NCI-H2227 (cell line): Measurements from ENCODE around the gene ABCA13.

Experiments used
- DNase-seq: peaks from one replicate; lab custom pipeline; 2025; ENCODE audit not compliant: unreplicated experiment; lab: John Stamatoyannopoulos, UW

The ABCA13 gene

GRCh38 chr7:48424731-48425130 lies 253.5 kb downstream of the ABCA13 start:
- no peak for DNase-seq

DNA sequence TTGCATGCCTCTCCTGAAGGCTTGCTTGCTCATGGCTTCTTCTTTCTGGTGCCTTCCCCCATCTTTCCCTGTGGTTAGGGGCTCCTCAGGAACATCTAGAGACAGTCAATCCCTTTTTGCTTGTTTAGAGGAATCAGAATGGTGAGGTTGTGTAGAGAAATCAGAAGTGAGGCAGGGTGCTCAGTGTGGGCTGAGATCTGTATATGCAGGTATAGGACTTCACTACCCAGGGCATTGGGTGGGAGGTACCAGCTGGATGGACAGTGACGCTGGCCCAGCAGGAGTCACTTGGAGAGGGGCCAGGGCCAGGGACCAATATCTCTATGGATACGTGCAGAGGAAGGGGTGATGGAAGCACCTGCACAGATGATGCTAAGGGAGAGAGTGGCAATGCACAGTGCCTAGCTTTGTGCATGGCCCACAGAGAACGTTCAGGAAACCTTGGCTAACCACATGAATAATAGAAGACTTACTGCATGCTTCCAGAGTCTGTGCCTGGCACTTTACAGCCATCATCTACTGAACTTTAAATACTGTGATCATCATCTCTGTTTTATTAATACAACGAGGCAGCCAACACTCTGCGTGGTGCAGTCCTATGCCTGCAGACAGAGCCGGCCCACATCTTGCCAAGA lies 255.2 kb downstream of the ABCA13 start:
- no peak for DNase-seq

DNA sequence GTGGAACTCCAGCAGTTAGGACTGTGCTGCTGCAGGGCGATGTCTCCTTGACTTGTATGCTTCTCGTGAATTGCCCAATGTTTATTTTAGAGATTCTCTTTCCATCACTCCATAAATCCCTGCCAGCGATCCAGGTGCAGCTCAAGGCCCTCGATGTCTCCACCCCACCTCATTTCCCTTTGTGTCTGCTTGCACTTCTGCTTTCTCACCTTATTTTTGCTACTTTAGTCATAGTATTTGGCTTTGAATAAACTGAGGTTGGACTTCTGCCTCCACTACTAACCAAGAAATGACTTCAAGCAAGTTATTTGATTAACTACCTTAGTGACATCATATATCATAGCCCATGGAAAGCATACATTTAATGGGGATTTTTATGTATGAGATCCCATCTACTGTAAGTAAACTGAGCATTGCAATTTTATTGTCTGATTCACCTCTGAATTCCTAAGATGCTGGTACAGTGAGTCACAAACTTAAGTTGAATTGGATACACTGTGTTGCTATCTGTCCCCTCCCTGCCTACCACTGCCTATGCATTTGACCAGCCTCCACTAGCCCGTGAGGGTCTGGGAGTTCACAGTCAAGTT lies 255.8 kb downstream of the ABCA13 start:
- DNase-seq: no peak

DNA sequence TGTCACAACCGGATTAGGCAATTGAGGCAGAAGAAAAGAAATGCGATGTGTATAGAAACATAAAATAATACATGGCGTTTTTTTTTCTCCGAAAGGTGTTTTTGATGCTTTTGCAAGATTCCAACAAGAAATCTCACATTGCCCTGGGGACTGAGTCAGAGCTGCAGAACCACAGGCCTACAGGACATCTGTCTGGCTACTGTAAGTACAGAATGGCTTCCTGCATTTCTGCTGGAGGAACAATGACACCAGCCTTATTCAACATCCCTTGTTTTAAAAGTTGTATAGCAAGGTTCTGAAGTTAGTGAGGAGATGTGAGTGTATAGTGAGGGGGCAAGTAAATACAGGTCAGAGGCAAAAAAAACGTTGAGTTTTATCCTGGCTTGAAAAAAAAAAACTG lies 256.4 kb downstream of the ABCA13 start:
- DNase-seq: no peak

DNA sequence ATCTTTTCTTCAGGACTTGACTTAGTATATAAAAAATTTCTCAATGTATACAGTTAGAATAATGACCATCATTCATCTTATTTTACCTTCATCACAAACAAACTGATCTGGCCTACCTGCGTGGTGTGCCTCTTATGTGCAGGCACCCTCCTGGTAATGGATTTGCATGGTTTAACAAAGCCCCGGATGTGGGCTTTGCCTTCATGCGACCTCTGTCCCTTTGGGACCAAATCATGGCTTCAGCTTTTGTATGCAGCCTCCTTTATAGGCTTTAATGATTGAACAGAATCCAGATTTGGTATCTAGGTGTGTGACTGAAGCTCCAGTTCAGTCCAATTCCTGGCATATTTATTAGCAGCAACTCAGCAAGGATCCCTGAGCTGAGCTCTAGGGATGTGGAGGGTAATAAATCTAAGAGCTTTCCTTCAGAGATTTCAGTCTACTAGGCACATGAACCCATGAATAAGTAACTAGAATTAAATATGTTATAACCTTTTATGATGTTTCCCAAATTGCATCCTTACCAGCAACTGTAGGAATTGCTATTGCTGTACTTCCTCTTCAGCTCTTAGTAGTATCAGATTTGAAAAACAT lies 256.9 kb downstream of the ABCA13 start:
- no peak for DNase-seq

DNA sequence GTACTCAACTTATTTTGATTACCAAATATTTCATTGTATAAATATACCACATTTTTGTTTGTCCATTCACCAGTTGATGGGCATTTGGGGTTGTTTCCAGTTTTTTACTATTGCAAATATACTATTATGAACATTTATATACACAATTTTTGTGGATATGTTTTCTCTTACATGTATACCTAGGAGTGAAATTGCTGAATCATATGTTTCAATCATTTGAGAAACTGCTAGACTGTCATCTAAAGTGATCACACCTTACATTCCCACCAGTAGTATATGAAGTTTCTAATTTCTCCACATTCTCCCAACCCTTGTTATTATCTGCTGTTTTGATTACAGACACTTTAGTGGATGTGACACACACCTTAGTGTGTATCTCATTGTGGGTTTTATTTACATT lies 257.9 kb downstream of the ABCA13 start:
- DNase-seq: no peak

DNA sequence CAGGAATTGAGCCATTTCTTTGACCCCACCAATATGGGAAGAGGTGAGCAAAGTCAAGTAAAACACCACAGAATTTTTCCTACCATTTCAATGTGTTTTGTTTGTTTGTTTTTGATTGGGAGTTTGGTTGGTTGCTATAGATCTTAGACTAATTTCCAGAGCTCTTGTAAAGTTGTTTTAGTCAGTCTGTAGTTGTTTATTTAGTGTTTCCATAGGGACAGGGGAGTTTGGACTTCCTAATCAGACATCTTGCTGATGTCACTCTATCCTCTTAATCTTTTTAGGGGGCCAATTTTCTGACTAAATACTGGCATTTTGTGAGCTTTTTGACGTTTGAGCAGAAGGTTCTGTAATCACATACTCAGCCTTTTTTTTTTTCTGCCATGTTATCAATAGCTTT lies 266.9 kb downstream of the ABCA13 start:
- no peak for DNase-seq

- DNase-seq: no peak
Measured at GRCh38 chr7:48441848-48442492, 270.7 kb downstream of the ABCA13 start.

DNA sequence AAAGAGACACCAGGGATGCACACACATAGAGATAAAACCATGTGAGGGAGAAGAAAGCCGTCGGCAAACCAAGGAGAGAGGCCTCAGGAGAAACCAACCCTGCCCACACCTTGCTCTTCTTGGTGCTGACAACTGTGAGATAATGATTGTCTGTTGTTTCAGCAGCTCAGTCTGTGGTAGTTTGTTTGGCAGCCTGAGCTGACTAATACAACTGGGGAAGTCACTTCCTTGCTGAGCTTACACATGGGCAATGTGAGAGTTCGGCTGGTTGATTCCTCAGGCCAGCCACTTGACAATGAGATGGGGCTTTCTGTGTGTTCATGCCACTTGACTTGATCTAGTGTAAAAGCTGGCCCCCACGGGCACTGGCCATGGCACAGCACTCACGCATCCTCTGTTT lies 271.8 kb downstream of the ABCA13 start:
- DNase-seq: no peak

- no peak for DNase-seq
Measured at GRCh38 chr7:48446721-48447120, 275.5 kb downstream of the ABCA13 start.

- no peak for DNase-seq
Measured at GRCh38 chr7:48452218-48452617, 281.0 kb downstream of the ABCA13 start.

DNA sequence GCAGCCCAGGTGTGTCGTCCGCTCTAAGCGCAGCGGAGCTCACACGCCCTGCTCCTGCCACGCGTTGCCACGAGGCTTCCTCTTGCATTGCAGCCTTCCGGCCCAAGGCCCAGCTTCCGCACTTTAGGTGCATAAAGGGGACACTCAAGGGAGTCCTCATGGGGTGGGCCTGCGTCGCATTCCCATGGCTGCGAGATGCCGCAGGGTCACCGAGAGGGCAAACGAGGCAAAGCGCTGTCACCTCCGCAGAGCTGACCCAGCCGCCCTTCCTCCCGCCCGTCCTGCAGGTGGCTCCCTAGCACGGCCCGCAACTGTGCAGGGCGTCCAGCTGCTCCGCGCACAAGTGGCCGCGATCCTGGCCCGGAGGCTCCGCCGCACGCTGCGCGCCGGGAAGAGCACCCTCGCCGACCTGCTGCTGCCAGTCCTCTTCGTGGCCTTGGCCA lies 283.5 kb downstream of the ABCA13 start:
- DNase-seq: no peak

DNA sequence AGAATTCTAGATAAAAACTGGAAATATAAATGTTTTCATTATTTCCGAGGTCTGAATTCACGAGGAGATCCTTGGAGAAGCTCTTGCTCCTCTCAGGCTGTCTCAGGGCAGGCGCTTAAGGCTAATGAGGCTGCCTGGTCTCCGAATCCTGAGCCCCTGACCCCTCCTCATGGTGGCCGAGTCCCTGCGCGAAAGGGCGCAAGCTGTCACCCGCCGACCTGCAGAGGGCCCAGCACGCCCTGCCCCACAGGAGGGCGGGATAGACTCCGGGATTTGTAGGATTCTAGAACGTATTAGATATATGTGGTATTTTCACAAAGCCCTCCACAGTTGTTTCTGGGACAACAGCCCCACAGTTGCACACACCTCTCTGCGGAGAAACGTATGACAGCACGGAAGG lies 284.1 kb downstream of the ABCA13 start:
- no peak for DNase-seq

DNA sequence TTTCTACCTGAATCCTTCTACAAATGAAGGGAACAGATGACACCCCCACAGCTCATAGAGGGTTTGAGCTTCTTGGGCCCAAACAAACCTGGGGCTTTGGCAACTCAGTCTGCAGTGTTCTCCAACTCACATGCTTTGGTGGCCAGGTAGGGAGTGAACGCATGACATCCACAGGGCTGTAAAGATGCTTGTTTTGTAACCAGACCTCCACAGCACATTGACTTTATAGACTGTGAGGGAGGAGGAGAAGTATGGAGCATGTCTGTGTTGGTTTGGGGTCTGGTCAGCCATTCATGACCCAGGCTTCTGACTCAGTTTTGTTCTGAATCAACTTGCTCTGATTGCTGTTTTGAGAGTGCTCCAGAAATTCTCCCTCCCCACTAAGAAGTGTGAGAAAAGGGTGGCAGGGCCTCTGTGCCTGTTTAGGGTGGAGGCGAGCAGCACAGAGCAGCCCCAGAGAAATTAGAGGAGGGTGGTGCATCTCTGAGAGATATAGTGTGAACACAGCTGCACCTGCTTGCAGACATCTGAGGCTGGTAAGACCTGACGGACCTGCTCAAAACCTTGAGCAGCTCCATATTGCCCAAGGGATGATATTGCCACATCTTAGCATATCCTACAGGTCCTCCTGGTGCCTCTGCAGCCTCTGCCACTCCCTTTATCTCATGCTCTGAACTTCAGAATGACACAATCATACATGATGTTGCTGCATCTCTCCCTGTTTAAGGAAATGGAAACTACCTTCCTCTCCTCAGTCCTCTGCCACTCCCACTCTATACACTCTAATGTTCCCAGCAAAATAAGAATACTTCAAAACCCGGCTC lies 287.7 kb downstream of the ABCA13 start:
- DNase-seq: no peak

DNA sequence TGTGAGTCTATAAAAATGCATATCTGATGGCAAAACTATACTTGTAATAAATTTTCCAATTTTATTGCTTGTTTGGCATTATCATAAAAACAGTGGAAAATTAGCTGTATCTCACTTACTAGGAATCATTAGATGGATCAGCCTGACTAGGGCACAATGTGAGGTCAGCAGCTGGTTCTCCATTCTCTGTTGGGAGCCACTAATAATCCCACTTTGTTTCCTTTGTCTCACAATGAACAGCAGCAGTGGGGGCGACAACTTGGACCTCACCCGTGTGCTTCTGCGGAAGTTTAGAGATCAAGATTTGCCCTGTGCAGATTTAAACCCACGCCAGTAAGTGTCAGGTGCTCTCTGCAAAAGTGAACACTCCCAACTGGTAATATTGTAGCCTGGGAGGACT lies 295.5 kb downstream of the ABCA13 start:
- DNase-seq: no peak

DNA sequence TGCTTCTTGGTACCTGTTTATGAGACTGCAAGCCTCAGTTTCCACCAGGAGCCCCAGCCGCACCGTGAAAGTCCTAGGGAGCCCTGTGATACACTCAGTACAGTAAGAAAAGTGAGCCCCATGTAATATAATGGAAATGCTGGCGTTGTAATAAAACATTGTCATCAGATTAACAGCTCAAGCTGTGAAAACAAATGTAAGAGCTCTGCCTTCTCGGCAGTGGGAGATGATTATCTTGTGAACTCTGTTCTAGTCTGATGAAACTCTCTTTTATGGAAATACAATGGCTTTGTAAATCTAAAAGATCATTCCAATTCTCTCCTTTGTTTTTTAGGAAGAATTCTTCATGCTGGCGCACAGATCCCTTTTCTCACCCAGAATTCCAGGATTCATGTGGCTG lies 299.9 kb downstream of the ABCA13 start:
- no peak for DNase-seq

DNA sequence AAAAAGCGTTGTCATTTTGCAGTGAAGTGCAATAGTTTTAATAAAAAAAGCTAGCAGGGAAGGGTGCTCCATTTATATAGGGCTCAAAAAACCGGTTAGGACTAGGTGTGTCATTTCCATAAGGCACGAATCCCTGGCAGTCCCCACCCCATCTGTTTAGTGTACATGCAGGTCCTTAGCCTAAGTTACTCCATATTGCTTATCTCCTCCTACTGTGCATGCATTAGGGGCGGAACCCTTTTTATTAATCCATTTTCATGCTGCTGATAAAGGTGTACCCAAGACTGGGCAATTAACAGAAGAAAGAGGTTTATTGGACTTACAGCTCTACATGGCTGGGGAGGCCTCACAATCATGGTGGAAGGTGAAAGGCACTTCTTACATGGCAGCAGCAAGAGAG lies 301.4 kb downstream of the ABCA13 start:
- DNase-seq: no peak

- DNase-seq: no peak
Measured at GRCh38 chr7:48473205-48473865, 302.1 kb downstream of the ABCA13 start.

DNA sequence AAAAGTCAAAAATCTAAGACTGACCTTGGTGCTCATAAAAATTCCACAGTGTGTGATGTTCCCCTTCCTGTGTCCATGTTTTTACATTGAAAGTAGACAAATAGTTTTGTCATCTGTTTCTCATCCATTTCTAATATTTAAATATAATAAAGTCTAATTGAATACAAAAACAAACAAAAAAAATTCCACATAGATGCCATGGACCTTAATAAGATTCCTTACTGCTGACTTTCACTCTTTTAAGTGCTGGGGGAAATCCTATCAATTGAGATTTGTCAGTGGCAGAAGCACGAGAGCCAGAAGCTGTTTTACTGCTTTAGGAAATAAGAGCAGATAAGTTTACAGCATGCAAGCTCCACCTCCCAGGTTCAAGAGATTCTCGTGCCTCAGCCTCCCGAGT lies 310.0 kb downstream of the ABCA13 start:
- no peak for DNase-seq

- DNase-seq: no peak
Measured at GRCh38 chr7:48497521-48497920, 326.3 kb downstream of the ABCA13 start.

DNA sequence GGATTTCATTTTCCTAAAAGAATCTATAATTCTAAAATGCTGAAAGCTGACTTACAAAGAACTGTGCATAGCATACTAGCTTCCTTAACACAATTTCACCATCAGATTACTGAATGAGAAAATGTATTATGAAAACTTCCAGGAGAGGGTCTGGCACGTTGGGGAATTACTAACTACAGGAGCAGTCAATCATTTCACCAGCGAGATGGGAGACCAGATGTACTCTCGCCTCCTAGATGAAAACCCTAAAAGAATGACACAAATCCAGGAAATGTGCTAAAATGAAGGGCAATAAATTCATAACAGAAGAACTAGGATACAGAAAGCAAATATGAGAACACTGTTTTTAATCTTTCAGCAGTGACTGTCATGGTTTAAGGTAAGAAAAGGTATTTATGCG lies 330.8 kb downstream of the ABCA13 start:
- DNase-seq: no peak
